ENCODE measurements around the gene PHF2.

DNA sequence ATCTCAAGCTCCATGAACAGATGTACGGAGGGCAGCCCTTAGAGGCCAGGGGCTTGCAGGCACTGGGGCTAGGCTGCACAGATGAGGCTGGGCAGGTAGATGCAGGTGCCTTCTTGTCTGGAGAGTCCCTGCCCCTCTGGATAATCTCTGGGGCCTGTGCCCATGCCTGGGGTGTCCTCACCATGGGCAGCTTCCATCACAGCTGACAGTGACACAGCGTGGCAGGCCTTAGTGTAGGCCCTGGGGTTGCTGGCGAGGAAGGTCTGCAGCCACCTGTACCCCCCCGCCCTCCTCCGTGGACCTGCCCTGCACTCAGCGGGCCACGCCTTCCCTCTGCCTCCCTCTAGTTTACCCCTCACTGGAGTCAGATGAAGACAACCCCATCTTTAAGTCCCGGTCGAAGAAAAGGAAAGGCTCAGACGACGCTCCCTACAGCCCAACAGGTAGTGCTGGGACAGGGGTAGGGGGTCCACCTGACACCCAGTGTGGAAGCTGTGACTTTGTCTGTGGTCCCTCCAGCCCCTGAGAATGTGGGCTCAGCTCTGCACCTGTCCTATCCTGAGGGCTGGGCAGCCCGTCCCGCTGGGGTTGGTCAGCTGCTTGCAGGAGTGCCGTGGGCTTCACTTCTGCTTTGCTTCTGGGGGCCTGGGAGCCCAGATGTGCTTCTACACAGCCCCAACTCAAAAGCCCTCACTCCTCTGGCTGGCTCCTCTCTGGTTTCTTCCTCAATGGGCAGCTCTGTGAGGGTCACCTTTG, 98.4 kb downstream of the PHF2 start:
- TF ChIP-seq, protein P1, sequence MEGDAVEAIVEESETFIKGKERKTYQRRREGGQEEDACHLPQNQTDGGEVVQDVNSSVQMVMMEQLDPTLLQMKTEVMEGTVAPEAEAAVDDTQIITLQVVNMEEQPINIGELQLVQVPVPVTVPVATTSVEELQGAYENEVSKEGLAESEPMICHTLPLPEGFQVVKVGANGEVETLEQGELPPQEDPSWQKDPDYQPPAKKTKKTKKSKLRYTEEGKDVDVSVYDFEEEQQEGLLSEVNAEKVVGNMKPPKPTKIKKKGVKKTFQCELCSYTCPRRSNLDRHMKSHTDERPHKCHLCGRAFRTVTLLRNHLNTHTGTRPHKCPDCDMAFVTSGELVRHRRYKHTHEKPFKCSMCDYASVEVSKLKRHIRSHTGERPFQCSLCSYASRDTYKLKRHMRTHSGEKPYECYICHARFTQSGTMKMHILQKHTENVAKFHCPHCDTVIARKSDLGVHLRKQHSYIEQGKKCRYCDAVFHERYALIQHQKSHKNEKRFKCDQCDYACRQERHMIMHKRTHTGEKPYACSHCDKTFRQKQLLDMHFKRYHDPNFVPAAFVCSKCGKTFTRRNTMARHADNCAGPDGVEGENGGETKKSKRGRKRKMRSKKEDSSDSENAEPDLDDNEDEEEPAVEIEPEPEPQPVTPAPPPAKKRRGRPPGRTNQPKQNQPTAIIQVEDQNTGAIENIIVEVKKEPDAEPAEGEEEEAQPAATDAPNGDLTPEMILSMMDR (IDR thresholded peaks at IDR 0.05; ENCODE audit: insufficient read depth, low read depth, low read length): no peak
- TF ChIP-seq EZH2 (IDR thresholded peaks at IDR 0.05; ENCODE audit: insufficient read depth, low read length): no peak
